SKM-1 treated with dmso at 0.1 percent for 144 hours (cell line): ENCODE results near the gene RASSF3.

Experiments
- DNase-seq: peaks from one replicate; lab custom pipeline; 2025; ENCODE audit not compliant: unreplicated experiment; lab: John Stamatoyannopoulos, UW

Gene RASSF3

GRCh38 chr12:64669270-64669842 lies 59.1 kb downstream of the RASSF3 start:
- peak; percentile 23 for DNase-seq

- DNase-seq: no peak
These were observed 59.7 kb downstream of the RASSF3 start for GRCh38 chr12:64670019-64670418.

GRCh38 chr12:64670919-64671639 lies 60.8 kb downstream of the RASSF3 start:
- DNase-seq: no peak

GRCh38 chr12:64671681-64672080 lies 61.4 kb downstream of the RASSF3 start:
- DNase-seq: no peak

GRCh38 chr12:64672925-64673409 lies 62.7 kb downstream of the RASSF3 start:
- DNase-seq: no peak

DNA sequence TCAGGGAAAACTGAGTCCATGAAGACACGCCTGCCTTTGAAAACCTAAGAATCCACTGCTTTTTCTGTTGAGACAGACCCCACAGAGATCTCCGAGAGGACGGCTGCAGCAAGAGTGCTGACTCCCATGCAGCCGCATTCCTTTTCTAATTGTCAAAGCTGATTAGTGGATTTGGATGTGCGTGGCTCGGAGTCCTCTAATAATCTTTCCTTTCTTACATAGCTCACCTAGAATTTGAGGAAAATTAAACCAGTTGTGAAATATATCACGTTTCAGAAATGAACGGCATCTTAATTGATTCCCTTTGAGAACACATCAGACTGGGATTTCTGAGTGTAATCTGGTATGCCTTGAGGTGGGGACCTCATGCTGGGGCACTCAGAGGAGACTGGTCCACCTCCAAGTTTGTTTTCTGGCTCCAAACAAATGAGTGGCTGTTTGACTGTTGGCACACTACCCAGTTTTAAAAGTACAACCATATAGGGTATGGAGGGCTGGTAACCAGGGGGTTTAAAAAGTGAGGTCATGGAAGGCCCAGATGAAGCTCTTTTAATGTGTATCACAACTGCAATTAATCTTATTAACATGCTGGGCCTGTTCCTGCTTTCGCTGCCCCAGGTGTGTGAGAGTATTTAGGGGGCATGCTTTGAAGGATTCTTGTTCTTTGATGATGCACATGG lies 63.3 kb downstream of the RASSF3 start:
- no peak for DNase-seq

DNA sequence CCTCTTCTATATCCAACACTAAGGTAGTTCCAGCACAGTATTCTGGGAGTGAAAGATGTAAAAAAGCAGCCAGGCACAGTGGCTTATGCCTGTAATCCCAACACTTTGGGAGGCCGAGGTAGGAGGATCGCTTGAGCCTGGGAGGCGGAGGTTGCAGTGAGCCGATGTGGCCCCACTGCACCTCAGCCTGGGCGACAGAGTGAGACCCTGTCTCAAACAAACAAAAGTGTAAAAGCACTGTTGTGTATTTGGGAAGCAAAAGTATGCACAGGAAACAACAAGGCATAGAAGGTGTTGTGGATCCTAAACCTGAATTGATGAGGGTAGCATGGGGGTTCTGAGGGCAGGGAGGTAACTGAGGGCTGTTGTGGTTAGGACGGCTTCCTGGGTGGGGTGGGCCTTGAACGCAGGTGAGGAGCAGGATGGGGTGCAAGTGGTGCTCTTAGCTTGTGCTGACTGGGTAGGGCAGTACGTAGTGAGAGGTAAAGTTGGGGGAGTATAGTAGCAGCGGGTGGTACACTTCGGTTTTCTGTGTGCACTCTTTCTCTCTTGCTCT lies 64.2 kb downstream of the RASSF3 start:
- no peak for DNase-seq

GRCh38 chr12:64675795-64676194 lies 65.5 kb downstream of the RASSF3 start:
- no peak for DNase-seq

DNA sequence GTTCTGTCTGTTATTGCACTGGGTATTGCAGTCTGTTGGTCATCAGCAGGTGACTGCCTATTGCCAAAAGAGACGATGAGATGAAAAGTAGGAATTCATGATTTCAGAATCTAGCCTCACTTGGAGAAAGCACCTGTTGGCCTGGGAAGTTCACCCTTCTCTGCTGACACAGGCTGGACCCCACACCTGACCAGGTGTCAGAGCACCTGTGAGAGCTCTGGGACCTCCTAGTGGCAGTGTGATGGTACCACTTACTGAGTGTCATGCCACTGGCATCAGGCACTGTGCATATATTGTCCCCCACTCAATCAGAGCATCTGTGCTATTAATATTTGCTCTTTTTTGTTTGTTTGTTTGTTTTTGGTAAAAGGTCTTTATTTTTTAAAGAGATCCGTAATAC lies 68.0 kb downstream of the RASSF3 start:
- no peak for DNase-seq

DNA sequence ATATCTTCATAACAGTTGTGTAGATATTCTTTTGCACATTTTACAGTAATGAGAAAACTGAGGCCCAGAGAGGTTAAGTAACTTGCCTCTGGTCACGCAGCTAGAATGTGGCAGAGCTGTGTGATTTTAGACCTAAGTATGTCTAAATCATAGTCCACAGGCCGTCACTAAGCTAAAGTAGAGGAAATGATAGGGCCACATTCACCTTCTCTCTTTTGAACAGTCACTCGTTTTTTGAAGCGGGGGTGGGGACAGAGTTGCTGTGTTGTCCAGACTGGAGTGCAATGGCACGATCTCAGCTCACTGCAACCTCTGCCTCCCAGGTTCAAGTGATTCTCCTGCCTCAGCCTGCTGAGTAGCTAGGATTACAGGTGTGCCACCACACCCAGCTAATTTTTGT lies 68.5 kb downstream of the RASSF3 start:
- no peak for DNase-seq

DNA sequence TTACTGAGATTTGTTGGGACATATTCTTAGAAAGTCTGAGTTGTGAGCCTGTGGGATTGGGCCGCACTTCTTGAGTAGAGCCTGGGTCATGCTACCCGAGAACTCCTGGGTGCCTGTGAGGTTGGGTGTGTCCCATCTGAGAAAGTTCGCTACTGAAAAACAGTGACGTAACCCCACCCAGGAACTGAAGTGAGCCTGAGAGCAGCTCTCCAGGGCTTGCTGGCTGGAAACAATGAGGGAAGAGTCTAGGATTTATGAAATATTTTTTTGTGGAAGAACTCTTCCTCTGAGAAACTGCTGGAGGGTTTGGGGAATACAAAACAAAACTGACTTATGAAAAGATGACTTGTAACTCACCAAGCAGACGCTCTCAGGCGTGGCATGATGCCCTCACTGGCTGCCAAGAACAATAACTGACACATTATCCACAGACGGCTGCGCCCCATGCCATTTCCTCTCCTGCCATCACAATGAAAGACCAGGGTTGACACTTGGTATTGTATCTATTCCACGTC lies 69.2 kb downstream of the RASSF3 start:
- no peak for DNase-seq

DNA sequence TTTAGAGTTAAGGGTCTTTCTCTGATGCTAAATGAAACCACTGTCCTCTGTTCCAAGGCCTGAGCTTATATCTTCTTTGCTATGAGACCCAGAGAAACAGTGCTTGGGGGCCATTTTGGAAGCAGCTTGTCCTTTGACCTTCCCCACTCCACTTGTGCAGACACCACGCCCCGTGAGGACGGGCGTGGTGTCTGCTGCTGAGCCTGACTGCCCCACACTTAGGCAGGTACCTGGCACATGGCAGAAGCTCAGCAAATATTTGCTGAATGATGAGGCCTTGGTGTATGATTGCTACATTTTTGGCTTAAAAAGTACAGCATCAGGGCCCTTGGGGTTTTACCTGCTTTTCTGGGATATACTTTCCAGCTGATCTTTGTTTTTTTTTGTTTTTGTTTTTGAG lies 69.9 kb downstream of the RASSF3 start:
- no peak for DNase-seq

DNA sequence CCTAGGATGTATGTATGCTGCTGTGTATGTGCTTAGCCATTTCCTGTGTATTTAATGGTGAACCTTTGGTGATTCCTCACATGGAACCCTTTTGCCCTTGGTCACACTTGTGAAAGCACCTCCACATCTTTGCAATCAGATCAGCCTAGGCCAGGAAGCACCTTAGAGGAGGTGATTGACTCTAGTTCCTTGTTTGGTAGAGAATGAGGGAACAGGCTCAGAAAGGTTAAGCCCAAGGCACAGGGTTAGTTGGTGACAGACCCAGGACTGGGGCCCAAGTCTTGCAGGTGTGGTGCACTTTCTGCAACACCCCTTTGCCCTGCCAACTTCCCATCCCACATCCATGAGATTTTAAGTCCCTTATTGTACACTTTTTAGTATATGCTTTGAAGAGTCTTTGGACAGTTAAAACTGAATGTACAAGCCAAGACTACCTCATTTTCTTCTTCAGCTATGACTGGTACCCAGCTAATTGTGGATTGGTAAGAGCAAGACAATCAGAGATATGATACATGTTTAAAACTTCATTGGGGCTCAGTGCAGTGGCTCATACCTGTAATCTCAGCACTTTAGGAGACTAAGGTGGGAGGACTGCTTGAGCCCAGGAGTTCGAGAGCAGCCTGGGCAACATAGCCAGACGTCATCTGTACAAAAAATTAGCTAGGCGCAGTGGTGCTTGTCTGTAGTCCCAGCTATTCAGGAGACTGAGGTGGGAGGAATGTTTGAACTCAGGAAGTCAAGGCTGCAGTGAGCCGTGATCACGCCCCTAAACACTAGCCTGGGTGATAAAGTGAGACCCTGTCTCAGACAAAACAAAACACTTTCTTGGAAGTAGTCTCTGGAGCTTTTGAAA lies 71.1 kb downstream of the RASSF3 start:
- no peak for DNase-seq

DNA sequence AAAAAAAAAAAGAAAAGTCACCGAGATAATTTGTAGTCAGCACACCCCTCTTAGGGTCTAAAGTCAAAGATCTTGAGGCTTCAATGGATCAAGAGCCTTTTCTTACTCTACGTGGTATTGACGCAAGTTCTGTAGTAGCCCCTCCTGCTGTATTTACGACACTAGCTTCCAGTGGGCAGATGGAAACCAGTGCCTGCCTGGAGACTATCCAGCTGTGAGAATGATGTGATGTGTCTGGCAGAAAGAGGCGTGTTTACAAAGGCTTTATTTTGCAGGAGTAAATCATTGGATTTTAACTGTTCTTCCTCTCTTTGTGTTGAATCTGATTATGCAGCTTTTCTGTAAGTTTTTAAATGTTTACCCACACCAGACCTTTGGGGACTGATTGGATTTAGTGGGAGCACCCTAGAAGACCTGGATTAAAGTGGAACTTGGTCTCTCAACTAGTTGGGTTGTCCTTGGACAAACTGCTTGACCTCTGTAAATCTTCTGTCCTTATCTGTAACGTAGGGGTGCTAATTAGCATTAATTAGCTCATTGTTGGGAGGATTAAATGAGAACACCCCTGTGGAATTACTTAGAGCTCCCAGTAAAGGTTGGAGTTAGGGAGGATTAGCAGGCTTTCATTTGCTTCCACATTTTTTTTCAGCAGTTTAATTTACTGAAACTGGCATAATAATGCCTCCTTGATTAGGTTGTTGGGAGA lies 72.4 kb downstream of the RASSF3 start:
- no peak for DNase-seq

DNA sequence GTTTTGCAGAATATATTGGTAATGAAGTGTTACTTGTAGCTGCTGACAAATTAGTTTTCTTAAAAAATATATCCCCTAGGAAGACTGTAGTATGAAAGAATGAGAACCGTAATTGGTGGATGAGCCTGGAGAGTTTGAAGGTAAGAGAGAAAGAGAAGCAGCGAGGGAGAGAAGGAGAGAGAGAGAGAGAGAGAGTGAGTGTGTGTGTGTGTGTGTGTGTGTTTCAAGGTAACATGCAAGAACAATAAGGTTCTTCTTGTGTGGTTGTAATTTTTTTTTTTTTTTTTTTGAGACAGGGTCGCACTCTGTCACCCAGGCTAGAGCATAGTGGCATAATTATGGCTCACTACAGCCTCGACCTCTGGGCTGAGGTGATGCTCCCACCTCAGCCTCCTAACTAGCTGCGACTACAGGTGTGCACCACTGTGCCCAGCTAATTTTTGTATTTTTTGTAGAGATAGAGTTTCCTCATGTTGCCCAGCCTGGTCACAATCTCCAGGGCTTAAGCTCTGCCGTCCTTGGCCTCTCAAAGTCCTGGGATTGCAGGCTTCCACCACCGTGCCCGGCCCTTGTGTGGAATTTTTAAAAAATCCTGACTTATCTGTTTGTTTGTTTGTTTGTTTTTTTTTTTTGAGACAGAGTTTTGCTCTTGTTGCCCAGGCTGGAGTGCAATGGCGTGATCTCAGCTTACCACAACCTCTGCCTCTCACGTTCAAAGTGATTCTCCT lies 73.7 kb downstream of the RASSF3 start:
- DNase-seq: no peak

GRCh38 chr12:64685050-64685449 lies 74.8 kb downstream of the RASSF3 start:
- DNase-seq: no peak

DNA sequence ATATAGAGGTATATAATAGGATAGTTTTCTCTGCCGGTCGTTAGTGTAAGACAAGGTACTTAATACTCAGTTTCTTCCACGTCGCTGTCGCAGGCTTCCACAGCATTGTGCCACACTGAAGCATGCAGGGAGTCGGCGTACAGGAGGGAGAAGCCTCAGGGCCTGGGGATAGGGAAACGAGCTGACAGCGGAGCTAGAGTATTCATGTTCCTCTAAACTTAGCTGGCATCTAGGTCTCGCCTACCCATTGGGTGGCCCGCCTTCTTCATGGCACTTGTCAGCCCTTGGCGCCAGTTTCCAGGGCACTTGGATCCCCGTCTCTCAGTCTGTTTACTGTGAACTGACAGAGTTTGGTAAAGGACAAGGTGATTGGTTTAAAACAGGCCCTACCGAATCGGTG lies 75.3 kb downstream of the RASSF3 start:
- no peak for DNase-seq

DNA sequence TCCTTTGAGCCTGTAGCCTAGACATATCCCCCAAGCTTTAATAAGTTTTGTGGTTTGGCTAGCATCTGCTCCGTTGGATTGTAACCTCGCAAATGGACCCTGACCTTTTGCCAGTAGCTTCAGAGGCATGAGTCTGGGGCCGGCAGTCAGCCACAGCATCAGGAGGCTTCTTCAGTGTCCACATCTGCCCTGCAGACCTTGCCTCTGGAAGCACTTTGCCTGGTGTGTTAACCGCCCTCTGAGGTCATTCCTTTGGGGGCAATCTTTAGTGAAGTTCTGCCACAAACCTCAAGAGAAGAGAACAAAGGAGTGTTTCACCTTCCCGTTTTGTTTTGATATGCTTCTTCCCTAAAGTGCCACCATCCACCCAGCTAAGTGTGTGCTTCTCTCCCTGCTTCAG lies 77.5 kb downstream of the RASSF3 start:
- DNase-seq: no peak

DNA sequence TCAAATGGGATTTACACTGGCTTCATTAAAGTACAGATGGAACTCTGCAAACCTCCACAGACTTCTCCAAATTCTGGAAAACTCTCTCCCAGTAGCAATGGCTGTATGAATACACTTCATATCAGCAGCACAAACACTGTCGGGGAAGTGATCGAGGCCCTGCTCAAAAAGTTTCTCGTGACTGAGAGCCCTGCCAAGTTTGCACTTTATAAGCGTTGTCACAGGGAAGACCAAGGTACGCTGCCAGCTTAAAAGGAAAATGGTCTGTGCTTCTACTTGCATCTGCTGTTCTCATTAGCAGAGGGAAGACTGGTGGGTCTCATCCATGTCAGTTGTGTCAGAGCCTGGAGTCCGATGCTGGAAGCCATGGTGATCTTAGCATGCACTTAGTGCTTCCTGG lies 77.9 kb downstream of the RASSF3 start:
- no peak for DNase-seq

- no peak for DNase-seq
These were observed 78.4 kb downstream of the RASSF3 start for GRCh38 chr12:64688715-64689114.
